HepG2 (cell line): ENCODE data around the gene RIPPLY1. TPM values are rescaled to one million over a fixed set of nuclear protein-coding genes. Genes with fewer than 3 reads are reported as not detected.
A peak's percentile ranks its signal among the peaks of the same experiment; 100 is the strongest.

Experiments used
- ATAC-seq: fragments of 200-7000 bp; cut with Tn5 transposase; 3 replicates; pipeline ENCODE4 v1.9.1; 2020; ENCODE audit warnings: mild to moderate bottlenecking, moderate library complexity
- BruUV-seq: library from RNA; stranded (reverse); fragments of 400-500 nt; replicated peaks from 2 replicates; lab custom pipeline; 2021; lab: Mats Ljungman, UMichigan
- CTCF ChIA-PET: fragments of 300-600 bp; formaldehyde crosslinking; extraction: SDS; loops from one replicate; lab custom pipeline; 2021; ENCODE audit warnings: low total read pairs, inconsistent platforms, low intra/inter-chr PET ratio; lab: Yijun Ruan, JAX
- POLR2A ChIA-PET: fragments of 350-600 bp; sonication (Branson Sonifier 250); formaldehyde crosslinking; loops from one replicate; lab custom pipeline; 2020; ENCODE audit warnings: antibody characterized with exemption, inconsistent platforms; lab: Yijun Ruan, JAX
- DNase-seq: peaks from one replicate; pipeline ENCODE4 v3.0.0-alpha.2; 2015; ENCODE audit warnings: low spot score
- FAIRE-seq: peaks from 3 replicates; lab custom pipeline; 2011; peaks lifted over from hg19 to GRCh38; lab: Jason Lieb, UNC
- H2AFZ ChIP-seq: one replicate; pipeline ENCODE4 v1.6.1; 2011; ENCODE audit warnings: low read length, inconsistent platforms
- H3K27ac ChIP-seq: fragments of 300-600 bp; 3 replicates; pipeline ENCODE4 v1.8.0; 2011; ENCODE audit warnings: mixed run types, mild to moderate bottlenecking, mixed read lengths, low read length, inconsistent platforms; ENCODE audit not compliant: insufficient read depth; ENCODE audit errors: extremely low read length
- H3K27me3 ChIP-seq, 2 experiments: fragments of 200-600 bp in 1 of 2; 2 replicates in 1 of 2; 3 replicates in 1 of 2; pipeline versions ENCODE4 v1.6.0 to v1.8.0; 2011; ENCODE audit warnings: low read length in 2 of 2, mild to moderate bottlenecking in 2 of 2, moderate library complexity in 2 of 2, inconsistent platforms in 1 of 2; ENCODE audit not compliant: insufficient read depth in 2 of 2, control insufficient read depth in 1 of 2
- H3K36me3 ChIP-seq, 2 experiments: fragments of 200-600 bp in 1 of 2; replicated peaks in 1 of 2; 2 replicates in 1 of 2; 3 replicates in 1 of 2; pipeline versions ENCODE4 v1.5.1 to v1.8.0; 2011; ENCODE audit warnings: low read length in 2 of 2, inconsistent platforms in 1 of 2; ENCODE audit not compliant: insufficient read depth in 2 of 2, control insufficient read depth in 1 of 2
- H3K4me1 ChIP-seq: 2 replicates; pipeline ENCODE4 v1.5.1; 2012; ENCODE audit warnings: low read length, inconsistent platforms; ENCODE audit not compliant: insufficient read depth
- H3K4me2 ChIP-seq: 2 replicates; pipeline ENCODE4 v1.6.0; 2011; ENCODE audit warnings: low read depth, low read length, inconsistent platforms
- H3K4me3 ChIP-seq, 3 experiments: fragments of 200-600 bp in 1 of 3; sonication (generic), shearing (Covaris generic) in 1 of 3; replicated peaks in 1 of 3; 2 replicates each; pipeline ENCODE4 v1.5.1; 2011 to 2016; ENCODE audit warnings: low read length in 3 of 3, inconsistent platforms in 2 of 3, low read depth in 2 of 3, mild to moderate bottlenecking in 2 of 3, control low read depth in 1 of 3, mixed read lengths in 1 of 3; ENCODE audit not compliant: insufficient read depth in 1 of 3
- H3K79me2 ChIP-seq: one replicate; pipeline ENCODE4 v1.6.1; 2011; ENCODE audit warnings: low read length, inconsistent platforms; ENCODE audit not compliant: insufficient read depth
- H3K9ac ChIP-seq: 2 replicates; pipeline ENCODE4 v1.6.0; 2011; ENCODE audit warnings: mild to moderate bottlenecking, low read depth, low read length, inconsistent platforms; ENCODE audit not compliant: insufficient read depth
- H3K9me3 ChIP-seq: 2 replicates; pipeline ENCODE4 v1.5.1; 2012; ENCODE audit warnings: mild to moderate bottlenecking, low read length
- H4K20me1 ChIP-seq: 2 replicates; pipeline ENCODE4 v1.6.0; 2011; ENCODE audit warnings: inconsistent platforms, mild to moderate bottlenecking, low read length, moderate library complexity; ENCODE audit not compliant: insufficient read depth
- ATF5 ChIP-seq: sonication (generic); formaldehyde crosslinking; IDR thresholded peaks from 2 replicates; pipeline ENCODE4 v1.4.0; 2020; ENCODE audit warnings: mild to moderate bottlenecking, low read depth, missing genetic modification reagents
- HES4 ChIP-seq: sonication (generic); formaldehyde crosslinking; IDR thresholded peaks from 2 replicates; pipeline ENCODE4 v1.9.0; 2021; ENCODE audit warnings: mild to moderate bottlenecking, missing genetic modification reagents, borderline replicate concordance
- HOXA9 ChIP-seq: sonication (generic); formaldehyde crosslinking; IDR thresholded peaks from 2 replicates; pipeline ENCODE4 v1.8.1; 2022; ENCODE audit warnings: missing genetic modification reagents, mild to moderate bottlenecking, moderate library complexity, borderline replicate concordance
- IRF1 ChIP-seq: sonication (generic); formaldehyde crosslinking; IDR thresholded peaks from 2 replicates; pipeline ENCODE4 v1.4.0; 2020; ENCODE audit warnings: low read depth, mild to moderate bottlenecking, missing genetic modification reagents
- MTF1 ChIP-seq: sonication (generic); formaldehyde crosslinking; IDR thresholded peaks from 2 replicates; pipeline ENCODE4 v1.5.0; 2020; ENCODE audit warnings: missing genetic modification reagents
- NR1H2 ChIP-seq: sonication (generic); formaldehyde crosslinking; IDR thresholded peaks from 2 replicates; pipeline ENCODE4 v1.8.1; 2022; ENCODE audit warnings: low read depth, missing genetic modification reagents, borderline replicate concordance
- SRF ChIP-seq: IDR thresholded peaks from 2 replicates; pipeline ENCODE4 v1.6.1; 2011; ENCODE audit warnings: mild to moderate bottlenecking, low read depth, low read length, moderate library complexity
- TFE3 ChIP-seq: IDR thresholded peaks from 2 replicates; pipeline ENCODE4 v1.6.1; 2016
- YEATS2 ChIP-seq: sonication (generic); formaldehyde crosslinking; IDR thresholded peaks from 2 replicates; pipeline ENCODE4 v1.4.0; 2020; ENCODE audit warnings: missing genetic modification reagents, borderline replicate concordance
- ZNF746 ChIP-seq: sonication (generic); formaldehyde crosslinking; IDR thresholded peaks from 2 replicates; pipeline ENCODE4 v1.8.0; 2022; ENCODE audit warnings: mild to moderate bottlenecking, missing genetic modification reagents
- ZNF75D ChIP-seq: sonication (generic); formaldehyde crosslinking; IDR thresholded peaks from 2 replicates; pipeline ENCODE4 v1.8.1; 2023; ENCODE audit warnings: missing genetic modification reagents, mild to moderate bottlenecking, borderline replicate concordance
- ZSCAN30 ChIP-seq: sonication (generic); formaldehyde crosslinking; IDR thresholded peaks from 2 replicates; pipeline ENCODE4 v1.5.0; 2020; ENCODE audit warnings: mild to moderate bottlenecking, missing genetic modification reagents
- WGBS: methylation state at CpG from one replicate; pipeline ENCODE4 v1.1.6; 2017; ENCODE audit warnings: low lambda C conversion rate; 5-methylcytosine and 5-hydroxymethylcytosine counted together
- in situ Hi-C: cut with HindIII; loops from 2 replicates; pipeline ENCODE4 v1.10.0; 2017; ENCODE audit warnings: low pct_unique_long_range_greater_than_20kb; ENCODE audit not compliant: extremely low pct_ligation_motif_present
- intact Hi-C: fragments of 100-400 bp; cut with micrococcal nuclease; formaldehyde crosslinking; loops from one replicate; pipeline ENCODE4 v1.10.0; 2022; ENCODE audit not compliant: unreplicated experiment
- polyA plus RNA-seq, 8 experiments: library from polyadenylated mRNA; depleted of rRNA in 3 of 8; stranded (reverse) in 7 of 8; unstranded in 1 of 8; fragments of >200 nt; fragmentation: Illumina TruSeq in 4 of 8; extraction: Trizol in 4 of 8; gene quantifications; 2 replicates each; pipeline versions ENCODE4 v1.2.1 to v1.2.3, GENCODE V29; 2011 to 2016; ENCODE audit warnings: low read depth in 4 of 8, missing spikeins in 1 of 8, mixed read lengths in 1 of 8; ENCODE audit not compliant: insufficient read depth in 1 of 8
- total RNA-seq, 5 experiments: library from RNA; depleted of rRNA; stranded (reverse); fragments of >200 nt; fragmentation: Illumina TruSeq; extraction: Trizol; gene quantifications; 2 replicates each; pipeline ENCODE4 v1.2.3, GENCODE V29; 2016; ENCODE audit warnings: low read depth in 1 of 5

The RIPPLY1 gene
- total and polyA plus RNA-seq, 2 of the 13 experiments (the other 11 are each of a cell fraction or from before 2014, with no cell fraction given) = 0.41 to 0.49 TPM

GRCh38 chrX:106903856-106904528, 851 bp upstream of the RIPPLY1 start:
- Histone ChIP-seq H3K4me1 (peaks cover 78% of the 10 kb centered on the region), H2AFZ (no peak overlapping the region), H3K36me3 (no peaks in the 10 kb centered on the region), H3K9me3 (no peaks in the 10 kb centered on the region), H3K4me2 (no peak overlapping the region), H3K27me3 (no peaks in the 10 kb centered on the region), H4K20me1 (no peaks in the 10 kb centered on the region), H3K4me3 (no peak overlapping the region), H3K27ac (no peak overlapping the region), H3K9ac (no peak overlapping the region), H3K79me2 (no peaks in the 10 kb centered on the region)
- FAIRE-seq (no peak), DNase-seq (no peak), ATAC-seq (no peak)
- POLR2A ChIA-PET = interaction anchor here (1.8 to 5.1 kb wide), 2 partner anchors 29 to 32 kb away, joined by 5 to 76 read pairs; no protein-coding TSS in a partner anchor
- 75% methylated on average over 1 of the region's 5 CpGs for WGBS
- intact Hi-C loops = no loop called here
- in situ Hi-C loops = loop anchor here (5.0 kb wide), 1 partner anchor 58 kb away; no protein-coding TSS in a partner anchor
- TF ChIP-seq ZNF75D (CRISPR knock-in tag) (no peak), ZSCAN30 (no peak)
- no TSS peak for BruUV-seq
- CTCF ChIA-PET = no interaction called here

GRCh38 chrX:106902684-106903083, 457 bp downstream of the RIPPLY1 start:
- Histone ChIP-seq H3K27me3 (no peaks in the 10 kb centered on the region), H3K4me3 (peak overlapping the region in 1 of 3 experiments; percentile 18; a peak in 1 of 6 replicates), H3K4me2 (peak overlapping the region; percentile 54), H3K4me1 (peaks cover 84% of the 10 kb centered on the region), H3K79me2 (no peaks in the 10 kb centered on the region), H2AFZ (no peak overlapping the region), H3K36me3 (no peaks in the 10 kb centered on the region), H3K27ac (peak overlapping the region; percentile 87), H3K9ac (peak overlapping the region; percentile 43; the same call in 1 of the 2 replicates), H4K20me1 (no peaks in the 10 kb centered on the region), H3K9me3 (no peaks in the 10 kb centered on the region)
- DNase-seq (peak; percentile 73), ATAC-seq (peak; percentile 57), FAIRE-seq (peak; percentile 72)
- in situ Hi-C loops = loop anchor here (5.0 kb wide), 1 partner anchor 60 kb away; no protein-coding TSS in a partner anchor
- 0% methylated on average over 2 of the region's 2 CpGs for WGBS
- intact Hi-C loops = no loop called here
- CTCF ChIA-PET = no interaction called here
- POLR2A ChIA-PET = interaction anchor here (1.1 to 5.1 kb wide), 8 partner anchors 8 to 60 kb away, joined by 3 to 76 read pairs (median 6); no protein-coding TSS in a partner anchor
- no TSS peak for BruUV-seq
- TF ChIP-seq TFE3 (CRISPR knock-in tag) (no peak), ATF5 (CRISPR knock-in tag) (no peak), ZNF746 (CRISPR knock-in tag) (no peak), MTF1 (CRISPR knock-in tag) (no peak), HES4 (CRISPR knock-in tag) (no peak), HOXA9 (CRISPR knock-in tag) (no peak), NR1H2 (CRISPR knock-in tag) (no peak), IRF1 (CRISPR knock-in tag) (no peak), YEATS2 (CRISPR knock-in tag) (no peak), SRF (no peak)
